Dorsolateral prefrontal cortex (tissue), 118 donors: ENCODE results near the gene LONP2. TPM values are rescaled to one million over a fixed set of nuclear protein-coding genes. Genes with fewer than 3 reads are reported as not detected.

Experiments
- total RNA-seq, 120 experiments: library from RNA; stranded (reverse); gene quantifications; one replicate each; pipeline versions ENCODE4 v1.2.3 to v1.2.4, GENCODE V29; 2022

The LONP2 gene
- total RNA-seq, 120 experiments from 2014 or later = 68.2 to 129 (median 106) TPM

Other genes starting within 250 kb of the LONP2 start
- gene ABCC12, start 88.3 kb upstream of the LONP2 start, total RNA-seq = 10 to 100 TPM in 2 of 120 experiments, 1 to 10 TPM in 118; 1.1 to 11.6 (median 4.3) TPM
- 1 to 10 TPM in 69 of 120 experiments, under 1 TPM in 50, not detected in 1; 0.14 to 3.4 (median 1.1) TPM for gene ABCC11, start 3.2 kb downstream of the LONP2 start, total RNA-seq
- 10 to 100 TPM; 20.1 to 37.6 (median 27.7) TPM for gene SIAH1, start 141.1 kb downstream of the LONP2 start, total RNA-seq